A673 (cell line): ENCODE results near the gene WNT8B.

Experiments used
- EZH2 ChIP-seq: fragments of 200-600 bp; sonication (generic); IDR thresholded peaks from 2 replicates; pipeline ENCODE4 v1.6.1; 2017; ENCODE audit warnings: borderline replicate concordance, low read depth, mild to moderate bottlenecking, mixed read lengths, antibody characterized with exemption, low read length; ENCODE audit not compliant: poor library complexity, severe bottlenecking
- TF ChIP-seq, protein P1 (sequence below): fragments of 300-800, 200-600 bp; sonication (generic); conservative IDR thresholded peaks from 2 replicates; pipeline ENCODE4 v1.5.1; 2017; ENCODE audit warnings: low read depth, mild to moderate bottlenecking, antibody characterized with exemption, low read length, moderate library complexity, mixed read lengths

DNA sequence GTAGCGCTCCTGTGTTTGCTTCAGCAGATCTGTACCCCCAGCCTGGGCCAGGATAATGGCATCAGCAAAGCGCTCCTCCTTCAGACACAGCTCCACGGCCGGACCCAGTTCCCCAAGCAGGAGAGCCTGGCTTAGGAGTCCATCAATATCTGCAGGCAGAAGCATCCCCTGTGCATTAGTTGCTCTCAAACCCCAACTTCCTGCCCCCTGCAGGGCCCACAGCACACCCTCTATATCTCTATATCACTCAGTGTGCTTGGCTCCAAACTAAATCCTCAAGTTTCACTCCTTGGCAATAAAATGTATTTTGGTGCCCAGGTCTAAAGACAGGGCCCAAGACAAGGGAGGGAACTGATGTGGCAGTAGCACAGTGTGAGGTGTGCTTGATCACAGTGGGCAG lies 35.2 kb downstream of the WNT8B start:
- TF ChIP-seq, protein P1, sequence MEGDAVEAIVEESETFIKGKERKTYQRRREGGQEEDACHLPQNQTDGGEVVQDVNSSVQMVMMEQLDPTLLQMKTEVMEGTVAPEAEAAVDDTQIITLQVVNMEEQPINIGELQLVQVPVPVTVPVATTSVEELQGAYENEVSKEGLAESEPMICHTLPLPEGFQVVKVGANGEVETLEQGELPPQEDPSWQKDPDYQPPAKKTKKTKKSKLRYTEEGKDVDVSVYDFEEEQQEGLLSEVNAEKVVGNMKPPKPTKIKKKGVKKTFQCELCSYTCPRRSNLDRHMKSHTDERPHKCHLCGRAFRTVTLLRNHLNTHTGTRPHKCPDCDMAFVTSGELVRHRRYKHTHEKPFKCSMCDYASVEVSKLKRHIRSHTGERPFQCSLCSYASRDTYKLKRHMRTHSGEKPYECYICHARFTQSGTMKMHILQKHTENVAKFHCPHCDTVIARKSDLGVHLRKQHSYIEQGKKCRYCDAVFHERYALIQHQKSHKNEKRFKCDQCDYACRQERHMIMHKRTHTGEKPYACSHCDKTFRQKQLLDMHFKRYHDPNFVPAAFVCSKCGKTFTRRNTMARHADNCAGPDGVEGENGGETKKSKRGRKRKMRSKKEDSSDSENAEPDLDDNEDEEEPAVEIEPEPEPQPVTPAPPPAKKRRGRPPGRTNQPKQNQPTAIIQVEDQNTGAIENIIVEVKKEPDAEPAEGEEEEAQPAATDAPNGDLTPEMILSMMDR, result no peak
- TF ChIP-seq EZH2, result no peak
